Stimulated activated CD4-positive, alpha-beta T cell treated with anti-CD3 and anti-CD28 coated beads, Interleukin-15, amount 100 ng/mL, for 1 hour (primary cell): ENCODE results near the gene WIPF2.

Experiments used
- DNase-seq, 2 donors: peaks; one replicate each; pipeline ENCODE4 v3.0.0-alpha.2; 2020; ENCODE audit warnings: low read depth in 1 of 2, low spot score in 1 of 2

The WIPF2 gene

DNA sequence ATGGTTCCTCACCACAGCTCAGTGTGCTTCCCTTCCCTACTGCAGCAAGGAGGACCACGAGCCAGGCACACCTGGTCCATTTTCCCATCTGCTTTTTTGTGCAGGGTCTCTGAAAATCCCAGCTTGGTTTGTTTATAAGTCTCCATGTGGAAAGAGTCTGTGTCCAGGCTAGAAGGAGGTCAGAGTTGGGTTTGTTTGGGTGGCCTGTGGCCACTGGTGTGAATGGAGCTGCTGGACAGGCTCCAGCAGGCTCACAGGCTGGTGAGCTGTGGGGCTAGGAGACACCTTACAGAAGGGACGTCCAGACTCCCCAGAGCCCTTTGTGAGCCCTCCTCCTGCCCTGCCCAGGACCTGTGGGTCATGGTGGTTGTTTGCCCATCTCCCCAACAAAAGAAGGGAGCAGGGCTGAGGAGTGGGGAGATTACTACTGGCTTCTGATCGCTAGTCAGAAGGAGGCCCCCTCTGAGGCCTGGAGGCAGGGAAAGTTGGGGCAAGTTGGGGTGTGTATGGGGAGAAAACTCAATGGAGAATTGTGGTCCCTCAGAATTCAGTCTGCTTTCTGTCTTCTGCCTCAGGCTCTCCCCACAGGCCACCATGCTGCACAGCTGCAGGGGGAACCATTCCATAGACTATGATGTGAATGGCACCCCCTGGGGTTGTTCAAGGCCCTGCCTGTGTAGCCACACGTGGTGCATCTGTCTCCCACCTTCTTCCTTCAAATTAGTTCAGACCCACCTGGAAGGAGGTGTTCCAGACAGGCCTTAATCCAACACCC is 94.0 kb downstream of the WIPF2 start:
- DNase-seq = no peak

DNA sequence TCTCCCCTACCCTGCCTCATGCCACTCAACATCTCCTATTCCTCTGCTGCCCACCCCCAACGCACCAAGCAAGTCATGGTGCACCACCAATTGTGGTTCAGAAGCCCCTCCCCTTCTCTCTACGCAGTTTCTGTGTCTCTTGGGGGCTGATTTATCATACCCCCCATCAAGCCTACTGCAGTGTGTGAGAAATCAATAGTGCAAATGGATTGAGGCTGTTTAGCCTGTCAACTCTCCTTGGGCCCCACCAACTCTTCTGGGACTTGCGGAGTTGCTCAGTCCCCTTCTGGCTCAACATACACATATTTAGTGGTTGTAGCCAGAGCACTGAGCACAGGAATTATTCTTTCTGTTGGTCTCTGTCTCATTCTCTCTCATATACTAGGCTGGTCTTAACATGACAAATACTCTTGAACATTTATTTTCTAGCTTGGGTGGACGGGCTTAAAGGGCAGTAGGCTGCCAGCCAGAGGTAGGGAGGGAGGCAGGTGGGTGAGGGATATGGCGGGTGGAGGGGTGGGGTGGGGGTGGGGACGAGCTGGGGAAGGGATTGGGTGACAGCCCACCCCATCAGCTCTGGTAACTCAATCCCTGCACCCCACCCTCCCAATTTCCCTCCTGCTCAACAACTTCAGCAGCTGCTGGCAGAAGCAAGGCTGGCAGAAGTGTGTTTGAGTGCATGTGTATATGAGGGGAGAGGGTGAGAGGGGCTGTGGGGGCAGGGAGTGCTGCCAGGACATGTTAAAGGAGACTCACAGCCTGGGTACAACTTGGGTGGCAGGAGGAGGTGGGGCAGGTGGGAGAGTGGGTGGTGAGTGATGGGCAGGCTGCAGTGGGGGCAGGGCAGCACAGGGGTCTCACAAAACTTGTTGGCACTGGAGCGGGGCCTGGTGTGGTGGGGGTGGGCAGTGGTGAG is 94.8 kb downstream of the WIPF2 start:
- no peak for DNase-seq

DNA sequence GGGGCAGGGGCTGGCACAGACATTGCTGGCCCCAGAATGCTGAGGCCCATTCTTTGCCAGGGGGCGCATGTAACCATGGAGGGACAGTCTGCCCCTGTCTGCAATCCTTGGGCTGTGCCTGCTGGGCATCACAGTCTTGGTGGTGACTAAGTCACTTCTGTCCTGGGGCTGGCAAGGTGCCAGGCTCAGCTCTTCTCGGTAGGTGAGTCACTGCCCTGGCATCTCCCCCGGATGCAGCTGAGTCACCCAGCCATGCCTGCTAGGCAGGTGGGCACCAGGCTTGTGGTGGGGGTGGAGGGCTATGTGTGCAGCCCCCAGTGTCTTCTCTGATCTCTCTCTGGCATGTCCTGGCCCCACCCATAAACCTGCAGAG is 95.5 kb downstream of the WIPF2 start:
- peak; percentile 76 to 86 for DNase-seq

DNA sequence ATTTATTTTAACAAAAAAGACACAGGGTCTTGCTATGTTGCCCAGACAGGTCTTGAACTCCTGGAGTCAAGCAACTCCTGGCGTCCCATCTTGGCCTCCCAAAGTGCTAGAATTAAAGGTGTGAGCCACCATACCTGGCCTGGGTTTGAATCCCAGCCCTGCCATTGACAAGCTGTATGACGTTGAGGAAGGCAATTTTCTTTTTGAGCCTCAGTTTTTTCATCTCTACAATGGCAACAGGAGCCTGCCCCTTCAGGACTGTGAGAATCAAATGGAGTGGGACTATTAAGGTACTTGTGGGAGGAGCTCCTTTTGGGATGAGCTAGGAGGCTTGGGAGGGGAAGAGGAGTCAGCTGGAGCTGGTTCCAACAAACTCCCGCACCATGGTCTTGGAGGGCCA is 96.1 kb downstream of the WIPF2 start:
- DNase-seq = no peak

DNA sequence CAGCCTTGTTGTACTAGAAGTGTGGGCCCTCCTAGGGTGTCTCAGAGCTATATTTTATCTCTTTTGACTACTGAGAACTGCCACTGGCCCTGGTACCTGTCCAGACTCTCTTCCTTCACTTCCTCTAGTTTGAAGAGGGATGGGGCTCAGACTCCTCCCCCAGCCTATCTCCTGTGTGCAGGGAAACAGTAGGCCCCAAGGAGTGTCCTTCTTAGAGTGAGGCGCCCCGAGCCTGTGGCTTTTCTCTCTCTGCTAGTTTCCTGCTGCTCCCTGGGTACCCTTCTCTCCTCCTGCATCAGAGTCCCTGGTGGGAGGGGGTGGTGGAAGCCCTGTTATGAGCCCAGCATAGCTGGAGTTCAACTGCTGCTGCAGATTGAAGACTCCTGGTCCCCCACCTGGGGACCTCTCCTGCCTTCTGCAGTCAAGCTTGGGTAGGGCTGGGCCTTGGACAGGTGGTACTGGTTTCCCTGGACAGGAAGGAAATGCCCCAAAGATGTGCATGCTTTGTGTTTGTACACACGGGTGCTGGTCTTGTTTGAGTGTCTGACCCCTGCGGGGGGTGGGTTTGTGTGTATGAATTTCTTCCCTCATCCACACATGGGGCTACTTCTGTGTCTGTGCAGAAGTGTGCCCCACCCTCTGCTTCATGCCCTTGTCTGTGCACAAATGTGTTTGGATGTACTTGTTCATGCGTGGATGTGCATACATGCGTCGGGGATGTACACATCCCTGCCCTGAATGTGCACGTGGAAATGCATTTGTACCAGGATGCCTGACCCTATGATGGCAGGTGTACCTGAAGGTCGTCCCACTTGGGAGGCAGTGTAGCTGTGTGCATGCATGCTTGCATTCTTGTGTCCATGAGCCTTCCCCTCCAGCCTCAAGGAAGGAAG is 96.8 kb downstream of the WIPF2 start:
- DNase-seq = no peak

DNA sequence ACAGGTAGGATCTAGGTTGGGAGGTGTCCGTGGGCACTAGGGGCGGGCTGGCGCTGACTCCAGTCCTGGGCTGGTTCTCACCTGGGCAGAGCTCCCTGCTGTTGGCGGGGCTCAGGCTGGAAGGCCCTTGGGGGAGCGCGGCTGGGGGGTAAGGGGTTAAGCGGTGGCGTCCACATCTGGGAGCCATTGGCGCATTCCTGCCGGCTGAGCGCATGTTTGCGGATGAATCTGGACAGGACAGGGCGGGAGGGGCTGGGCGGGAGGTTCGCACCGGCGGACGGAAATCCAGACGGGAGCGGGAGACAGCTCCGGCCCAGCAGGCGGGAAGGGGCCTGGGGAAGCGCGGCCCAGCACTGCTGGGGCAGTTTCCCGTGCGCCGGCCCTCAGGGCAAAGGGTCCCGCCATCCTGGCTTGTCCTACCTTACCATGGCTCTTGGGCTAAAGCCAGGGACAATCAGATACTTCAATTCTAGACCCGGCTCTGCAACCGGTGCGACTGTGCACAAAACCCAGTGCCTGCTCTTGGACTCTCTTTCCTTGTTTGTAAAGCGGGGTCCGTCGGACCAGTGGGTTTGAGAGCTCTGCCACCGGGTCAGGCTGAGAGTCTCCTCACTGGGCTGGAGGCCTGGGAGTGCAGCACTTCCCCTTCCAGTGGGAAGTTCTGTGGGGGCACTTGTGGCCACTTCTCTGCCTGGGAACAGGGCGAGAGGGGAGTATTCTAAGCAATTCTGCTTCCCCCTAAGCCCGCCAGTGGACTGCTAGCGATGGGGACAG is 97.7 kb downstream of the WIPF2 start:
- DNase-seq = no peak

DNA sequence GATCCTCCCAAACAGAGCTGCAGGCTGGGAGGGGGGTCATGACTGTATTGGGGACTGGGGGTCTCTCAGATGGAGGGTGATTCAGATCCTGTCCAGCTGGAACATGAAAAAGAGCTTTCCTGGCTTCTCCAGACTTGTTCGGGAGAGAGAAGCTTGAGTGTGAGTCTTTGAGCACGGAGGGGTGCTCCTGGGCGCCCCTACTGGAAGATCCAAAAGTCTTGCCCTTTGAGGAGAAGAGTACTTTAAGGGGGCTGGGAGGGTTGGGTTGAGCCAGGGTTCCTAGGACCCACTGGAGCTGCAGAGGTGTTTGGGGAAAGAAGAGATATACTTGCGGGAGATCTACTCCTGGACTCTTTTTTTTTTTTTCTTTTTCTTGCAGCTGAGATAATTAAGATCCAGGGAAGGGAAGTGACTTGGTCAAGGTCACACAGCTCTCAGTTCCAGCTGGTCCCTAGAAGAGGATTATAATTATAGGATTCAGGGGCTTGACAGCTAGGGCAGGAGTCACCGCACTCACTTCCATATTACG is 98.3 kb downstream of the WIPF2 start:
- no peak for DNase-seq

DNA sequence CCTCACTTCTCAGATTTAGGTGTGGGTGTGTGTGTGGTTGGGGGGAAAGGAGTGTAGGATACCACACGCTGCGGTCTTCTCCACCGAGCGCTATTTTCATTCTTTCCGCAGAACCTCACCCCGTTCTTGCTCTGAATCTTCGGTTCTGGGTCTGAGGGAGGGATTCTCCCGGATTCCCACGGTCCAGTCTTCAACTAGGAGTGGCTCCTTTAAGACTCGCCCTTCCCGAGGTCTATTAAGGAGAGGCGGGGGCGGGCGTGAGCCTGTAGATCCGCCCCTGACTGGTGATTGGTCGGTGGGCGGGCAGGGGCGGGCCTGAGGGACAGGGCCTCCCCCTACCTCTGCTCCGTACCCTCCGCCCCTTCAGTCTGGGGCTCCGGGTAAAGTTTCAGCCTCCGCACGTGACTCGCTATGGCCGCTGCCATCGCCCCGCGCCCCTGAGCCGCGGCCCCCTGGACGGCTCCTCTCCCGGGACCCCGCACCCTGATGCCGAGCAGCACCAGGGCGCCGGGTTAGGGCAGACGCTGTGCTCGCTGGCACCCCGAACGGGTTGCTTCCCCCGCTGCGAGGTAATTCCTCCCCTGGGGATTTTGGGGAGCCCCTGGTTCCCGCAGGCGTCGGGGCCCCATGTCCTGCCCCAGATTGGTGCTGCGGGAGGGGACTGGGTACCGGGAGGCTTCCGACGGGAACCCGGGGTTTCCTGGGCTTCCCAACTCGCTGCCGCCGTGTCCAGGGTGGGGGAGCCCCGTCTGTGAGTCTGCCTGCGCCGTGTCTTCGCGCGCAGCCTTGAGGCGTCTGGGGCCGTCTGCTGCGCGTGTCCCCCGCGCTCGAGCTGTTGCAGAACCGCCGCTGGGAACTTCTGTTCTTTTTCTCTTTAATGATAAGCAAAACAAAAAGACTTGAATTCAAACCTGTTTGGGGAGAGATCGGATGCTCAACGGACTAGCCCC is 99.1 kb downstream of the WIPF2 start:
- peak; percentile 81 to 87 for DNase-seq

DNA sequence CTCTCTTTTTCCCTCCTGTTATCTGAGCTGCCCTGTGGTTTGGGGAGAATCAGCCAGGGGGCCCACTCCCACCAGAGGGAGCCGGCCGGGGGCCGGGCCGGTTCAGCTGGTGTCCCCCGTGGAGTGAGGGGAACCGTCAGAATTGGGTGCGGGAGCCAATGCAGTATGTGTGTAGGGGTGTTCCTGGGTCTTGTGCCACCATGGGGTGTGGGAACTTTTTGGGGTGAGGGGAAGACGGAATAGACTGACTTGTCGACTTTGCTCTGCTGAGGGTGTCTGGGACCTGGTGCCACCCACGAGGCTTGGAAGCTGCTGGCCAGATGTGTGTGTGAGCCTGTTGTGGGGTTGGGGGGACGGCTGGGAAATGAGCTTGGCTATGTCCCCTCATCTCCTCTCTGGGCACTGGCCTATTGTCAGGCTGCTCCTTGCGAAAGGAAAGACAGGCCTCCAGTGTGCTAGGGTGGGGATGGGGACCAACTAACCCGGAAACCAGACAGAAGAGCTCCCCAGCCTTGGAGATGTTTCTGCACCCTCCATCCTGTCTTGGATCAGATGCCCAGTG is 99.8 kb downstream of the WIPF2 start:
- no peak for DNase-seq

DNA sequence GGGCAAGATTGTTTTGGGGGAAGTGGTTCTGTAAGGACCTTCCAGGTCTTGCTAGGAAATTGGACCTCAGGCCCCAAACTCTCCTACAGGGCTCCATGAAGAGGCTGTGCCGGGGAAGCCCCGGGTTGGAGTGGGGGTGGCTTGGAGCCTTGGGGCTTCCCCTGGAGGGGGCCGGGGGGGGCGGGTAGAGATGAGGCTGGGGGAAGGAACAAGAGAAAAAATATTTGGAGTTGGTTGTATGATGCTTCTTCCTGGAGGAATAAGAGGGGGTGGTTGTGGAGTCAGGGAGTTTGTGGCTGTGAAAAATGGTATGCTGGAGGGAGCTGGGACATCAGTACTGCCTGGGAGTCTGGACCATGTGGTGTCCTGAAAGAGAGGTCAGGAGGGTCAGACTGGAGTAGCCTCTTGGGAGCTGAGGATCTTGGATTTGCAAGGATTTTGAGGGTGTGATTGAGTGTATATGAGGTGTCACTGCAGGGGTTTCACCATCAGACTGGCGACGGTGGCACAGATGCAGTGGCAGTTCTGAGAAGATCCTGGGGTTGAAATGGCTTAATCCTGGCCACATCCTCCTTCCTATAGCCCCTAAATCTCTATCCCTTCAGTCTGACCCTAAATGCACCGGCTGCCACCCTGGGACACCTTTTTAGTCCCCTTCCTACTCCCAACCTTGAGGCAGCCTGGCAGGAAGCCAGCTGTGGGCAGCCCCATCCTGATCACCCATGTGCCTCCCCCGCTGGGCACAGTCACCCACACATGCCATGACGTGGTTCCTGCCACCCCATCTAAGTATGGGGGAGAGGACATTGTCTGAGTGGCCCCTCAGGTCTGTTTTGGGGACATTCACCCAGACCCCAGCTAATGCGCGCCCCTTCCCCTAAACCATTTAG is 100.8 kb downstream of the WIPF2 start:
- DNase-seq = peak; percentile 64 to 79

DNA sequence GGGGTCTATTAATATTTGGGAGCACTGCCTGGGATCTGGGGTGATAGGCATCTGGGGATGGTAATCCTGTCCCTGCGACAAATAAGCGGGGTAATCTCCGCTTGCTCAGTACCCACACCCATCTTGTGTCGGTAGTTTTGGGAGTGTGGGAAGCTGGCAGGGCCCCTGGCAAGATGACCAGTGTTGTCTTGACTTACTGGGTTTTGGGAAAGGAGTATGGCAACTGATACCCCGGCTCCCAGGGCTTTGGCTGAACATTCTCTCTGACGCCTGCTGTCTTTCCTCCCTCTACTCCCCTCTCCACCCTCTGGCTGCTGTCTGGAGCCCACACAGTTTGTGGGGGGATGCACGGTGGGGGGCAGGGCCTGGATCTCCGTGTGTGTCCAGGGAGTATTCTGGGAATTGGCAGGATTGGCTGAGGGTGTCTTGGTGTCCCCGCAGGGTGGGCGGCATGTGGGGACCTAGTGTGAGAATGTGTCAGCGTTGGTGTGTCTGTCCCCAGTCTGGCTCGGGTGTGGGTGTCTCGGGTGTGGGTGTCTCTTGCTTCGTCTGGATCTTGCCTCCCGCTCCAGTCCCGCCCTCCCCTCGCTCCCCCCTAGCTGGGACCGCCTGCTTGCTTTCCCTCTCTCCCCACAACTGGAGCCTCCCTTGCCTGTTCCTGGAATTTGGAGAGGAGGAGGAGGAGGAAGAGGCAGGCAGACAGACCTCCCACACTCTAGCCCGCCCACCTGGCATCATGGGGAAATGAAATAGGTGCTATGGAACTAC is 101.8 kb downstream of the WIPF2 start:
- peak in 1 of 2 donors; percentile 57 for DNase-seq

DNA sequence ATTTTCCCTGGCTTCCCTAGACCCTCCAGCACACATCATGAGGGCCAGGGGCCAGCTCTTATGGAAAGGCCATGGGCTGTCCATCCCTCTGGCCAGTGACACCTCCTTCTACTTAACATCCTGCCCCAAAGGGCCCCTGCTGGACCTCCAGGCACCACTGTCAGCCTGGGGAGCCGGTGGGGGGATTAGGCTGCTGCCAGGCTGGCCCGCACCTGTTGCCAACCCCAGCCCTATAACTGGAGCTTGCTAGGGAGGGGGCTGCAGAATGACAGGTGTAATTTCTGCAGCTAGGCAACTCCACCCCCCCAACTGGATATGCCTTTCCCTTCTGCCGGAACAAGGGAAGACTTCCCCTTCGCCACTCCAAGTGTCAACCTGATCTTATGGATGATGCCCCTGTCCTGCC is 102.4 kb downstream of the WIPF2 start:
- no peak for DNase-seq

DNA sequence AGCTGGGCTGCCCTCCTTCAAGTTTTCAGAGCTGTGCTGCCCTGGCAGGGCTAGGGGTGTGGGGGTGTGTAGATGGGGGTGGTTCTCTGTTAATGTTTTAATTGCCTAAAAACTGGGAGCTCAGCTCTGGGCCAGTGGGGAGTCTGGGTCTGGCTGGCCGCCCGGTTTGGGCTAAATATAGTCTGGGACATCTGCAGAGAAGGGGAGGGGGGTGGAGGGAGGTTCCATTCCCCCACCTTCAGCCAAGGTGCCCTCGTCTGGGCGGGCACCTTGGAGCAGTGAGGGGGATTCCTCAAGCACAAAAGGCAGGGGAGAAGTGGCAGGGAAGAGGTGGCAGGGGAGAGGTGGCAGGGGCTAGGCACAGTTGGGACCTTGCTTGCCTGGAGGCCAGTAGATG is 102.9 kb downstream of the WIPF2 start:
- DNase-seq = no peak

DNA sequence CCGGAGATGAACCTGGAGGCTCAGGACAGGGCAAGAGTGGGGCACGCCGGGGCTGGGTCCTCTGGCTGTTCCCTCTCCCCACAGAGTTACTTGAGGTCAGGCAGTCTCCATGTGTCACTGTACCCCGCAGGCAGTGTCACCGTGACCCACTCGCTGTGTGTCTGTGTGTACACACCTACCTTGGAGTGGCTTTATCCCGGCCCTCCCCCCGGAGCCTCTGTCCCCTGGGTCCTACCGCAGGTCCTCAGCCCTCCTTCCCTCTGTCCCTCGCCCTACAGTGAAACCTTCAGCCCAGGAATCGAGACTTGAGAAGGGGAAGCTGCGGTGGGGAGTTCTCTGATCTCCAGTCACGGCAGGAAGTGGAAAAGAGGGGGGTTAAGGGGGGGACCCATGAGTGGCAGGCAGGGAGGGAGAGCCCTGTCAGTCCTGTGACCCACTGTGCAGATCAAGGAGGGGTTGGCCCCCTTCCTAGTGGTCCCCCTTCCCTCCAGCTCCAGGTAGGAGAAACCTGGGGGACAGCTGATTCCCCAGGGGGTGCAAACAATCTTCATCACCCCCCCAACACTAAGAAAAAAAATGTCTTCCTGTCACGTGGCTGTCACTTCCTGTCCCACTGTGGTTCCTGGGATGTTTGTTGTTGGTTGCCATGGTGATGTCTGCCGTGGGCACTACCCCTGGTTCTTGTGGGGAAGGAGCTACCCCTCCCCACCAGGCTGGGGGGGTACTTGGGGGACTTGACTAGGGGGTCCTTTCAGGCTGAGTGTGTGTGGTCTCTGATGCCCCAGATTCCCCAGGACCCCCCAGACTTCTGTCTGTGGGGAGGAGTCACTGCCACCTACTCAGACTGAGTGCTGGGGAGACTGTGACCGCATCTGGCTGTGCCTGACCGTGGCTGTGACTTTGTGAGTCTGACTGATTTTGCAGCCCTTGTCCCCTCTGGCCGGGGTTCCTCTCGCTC is 103.5 kb downstream of the WIPF2 start:
- peak; percentile 49 to 80 for DNase-seq

DNA sequence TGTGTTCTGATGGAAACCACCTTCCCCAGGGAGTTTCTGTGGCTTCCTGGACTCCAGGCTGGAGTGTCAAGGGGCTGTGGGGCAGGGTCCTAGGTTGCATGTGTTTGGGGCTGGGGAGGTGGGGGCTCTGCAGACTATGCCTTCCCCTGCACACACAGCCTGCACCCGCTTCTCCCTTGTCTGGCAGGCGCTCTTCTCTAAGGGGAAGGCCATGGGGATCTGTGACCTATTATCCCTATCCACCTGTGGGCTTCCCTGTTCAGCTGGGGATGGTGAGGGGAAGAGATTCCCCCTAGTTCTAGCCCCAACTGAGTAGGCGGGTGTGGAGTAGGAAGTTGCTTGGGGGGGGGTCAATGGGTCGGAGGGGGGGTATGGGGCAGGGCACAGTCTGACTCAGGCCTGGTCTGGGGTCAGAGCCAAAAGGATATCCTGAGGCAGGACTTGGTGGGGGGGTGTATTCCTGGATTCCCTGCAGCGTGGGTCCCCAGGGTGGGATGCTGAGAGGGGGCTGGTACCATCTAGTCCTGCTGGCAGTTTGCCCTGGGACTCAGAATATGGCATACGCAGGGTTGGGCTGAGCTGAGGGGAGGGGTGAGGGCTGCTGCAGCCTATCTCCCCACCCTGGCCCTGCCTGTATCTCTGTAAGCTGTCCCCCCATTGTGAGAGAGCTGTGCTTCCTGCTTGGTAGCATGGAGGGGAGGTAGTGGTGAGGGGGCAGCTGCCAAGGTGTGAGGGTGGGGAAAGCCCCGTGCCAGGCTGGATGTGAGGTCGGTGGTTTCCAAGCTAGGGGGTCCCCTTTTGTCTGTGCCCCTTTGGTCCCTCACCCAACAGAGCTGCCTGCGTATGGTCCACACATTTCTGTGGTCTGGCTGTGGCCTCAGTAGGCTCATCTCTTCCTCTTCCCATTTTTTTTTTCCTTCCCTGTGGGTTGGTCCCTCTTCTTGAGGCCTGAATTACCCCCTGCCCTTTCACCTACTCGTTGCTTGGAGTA is 104.6 kb downstream of the WIPF2 start:
- peak in 1 of 2 donors; percentile 50 for DNase-seq
